Measurements from ENCODE around the gene FIZ1.

The FIZ1 gene, protein sequence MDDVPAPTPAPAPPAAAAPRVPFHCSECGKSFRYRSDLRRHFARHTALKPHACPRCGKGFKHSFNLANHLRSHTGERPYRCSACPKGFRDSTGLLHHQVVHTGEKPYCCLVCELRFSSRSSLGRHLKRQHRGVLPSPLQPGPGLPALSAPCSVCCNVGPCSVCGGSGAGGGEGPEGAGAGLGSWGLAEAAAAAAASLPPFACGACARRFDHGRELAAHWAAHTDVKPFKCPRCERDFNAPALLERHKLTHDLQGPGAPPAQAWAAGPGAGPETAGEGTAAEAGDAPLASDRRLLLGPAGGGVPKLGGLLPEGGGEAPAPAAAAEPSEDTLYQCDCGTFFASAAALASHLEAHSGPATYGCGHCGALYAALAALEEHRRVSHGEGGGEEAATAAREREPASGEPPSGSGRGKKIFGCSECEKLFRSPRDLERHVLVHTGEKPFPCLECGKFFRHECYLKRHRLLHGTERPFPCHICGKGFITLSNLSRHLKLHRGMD

GRCh38 chr19:55599468-55599841 lies at the start of gene FIZ1:
TSS of gene FIZ1 (minus strand) at chr19:55599517. CDS start at chr19:55597865, 1,652 bp downstream.
- DNase-seq (ENCODE audit: low spot score): peak; percentile 100

DNA sequence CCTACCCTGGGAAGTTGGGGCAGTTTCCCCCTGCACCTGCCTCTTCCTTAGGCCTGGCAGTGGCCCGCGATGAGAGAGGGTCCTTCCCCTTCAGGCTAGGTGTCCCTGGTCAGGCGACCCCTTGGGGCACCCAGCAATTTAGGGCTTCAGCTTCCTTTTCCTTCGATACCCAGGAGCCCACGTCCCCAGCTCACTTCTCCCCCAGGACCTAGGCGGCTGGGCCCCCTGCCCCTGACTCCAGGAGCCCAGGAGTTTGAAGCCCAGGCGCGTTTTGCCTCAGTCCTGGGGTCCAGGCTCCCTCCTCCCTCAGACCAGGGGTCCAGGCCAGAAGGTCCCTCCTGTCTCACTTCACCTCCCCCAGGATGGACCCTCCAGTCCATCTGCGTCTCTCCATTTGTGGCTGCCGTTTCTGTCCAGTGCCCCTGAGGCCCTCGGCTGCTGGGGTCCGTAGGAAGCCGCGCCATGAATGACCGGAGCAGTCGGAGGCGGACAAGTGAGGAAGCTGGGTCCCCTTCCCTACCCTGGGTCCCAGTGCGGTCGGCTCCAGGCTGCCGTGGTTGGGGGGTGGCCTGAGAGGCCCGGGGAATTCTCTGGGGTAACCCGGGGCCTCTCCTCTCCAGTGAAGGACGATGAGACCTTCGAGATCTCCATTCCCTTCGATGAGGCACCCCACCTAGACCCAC lies 49.4 kb upstream of the FIZ1 start:
- DNase-seq (ENCODE audit: low spot score): no peak

DNA sequence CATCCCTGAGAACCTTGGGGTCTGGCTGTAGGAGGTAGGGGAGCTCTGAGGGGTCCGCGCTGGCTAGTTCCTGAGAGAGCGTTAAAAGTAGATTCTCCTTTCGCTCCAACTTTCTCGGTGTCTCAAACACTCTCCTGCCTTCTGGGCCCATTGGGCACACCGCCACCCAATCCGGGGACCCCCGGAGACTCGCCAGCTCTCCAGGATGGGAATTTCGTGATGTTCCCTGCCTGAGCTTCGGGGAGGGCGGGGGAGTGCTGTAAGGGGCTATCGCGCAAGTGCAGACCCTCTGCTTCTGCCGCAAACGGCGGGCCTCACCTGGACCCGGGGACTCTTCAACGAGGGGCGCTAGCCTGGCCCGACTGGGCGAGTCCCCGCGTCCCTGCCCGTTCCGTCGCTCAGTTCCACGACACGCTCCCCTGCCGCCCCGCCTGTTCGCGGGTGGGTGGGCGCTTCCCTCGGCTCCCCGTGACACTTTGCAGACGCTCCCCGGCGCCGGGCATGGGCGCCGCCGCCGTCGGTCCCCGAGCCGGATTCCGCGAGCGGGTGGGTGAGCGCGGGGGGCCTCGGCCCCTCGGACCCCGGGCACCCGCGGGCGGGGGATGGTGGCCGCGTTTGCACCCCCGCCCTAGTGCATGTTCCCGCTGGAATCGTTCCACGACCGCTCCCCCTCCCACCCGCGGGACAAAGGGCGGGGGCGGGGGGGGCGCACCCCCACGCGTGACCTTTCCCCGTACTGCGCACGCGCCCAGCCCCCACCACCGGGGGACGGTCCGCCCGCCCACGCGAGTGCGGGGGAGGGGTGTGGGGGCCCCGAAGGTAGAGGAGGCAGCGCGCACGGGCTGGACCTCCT lies 48.6 kb upstream of the FIZ1 start, which contains the start of gene CCDC106:
Gene CCDC106, plus strand, starts transcription at position 481 of the 853 bp plus-strand sequence. CDS start 835 bp downstream, outside the sequence.
- DNase-seq (ENCODE audit: low spot score): peak; percentile 59

DNA sequence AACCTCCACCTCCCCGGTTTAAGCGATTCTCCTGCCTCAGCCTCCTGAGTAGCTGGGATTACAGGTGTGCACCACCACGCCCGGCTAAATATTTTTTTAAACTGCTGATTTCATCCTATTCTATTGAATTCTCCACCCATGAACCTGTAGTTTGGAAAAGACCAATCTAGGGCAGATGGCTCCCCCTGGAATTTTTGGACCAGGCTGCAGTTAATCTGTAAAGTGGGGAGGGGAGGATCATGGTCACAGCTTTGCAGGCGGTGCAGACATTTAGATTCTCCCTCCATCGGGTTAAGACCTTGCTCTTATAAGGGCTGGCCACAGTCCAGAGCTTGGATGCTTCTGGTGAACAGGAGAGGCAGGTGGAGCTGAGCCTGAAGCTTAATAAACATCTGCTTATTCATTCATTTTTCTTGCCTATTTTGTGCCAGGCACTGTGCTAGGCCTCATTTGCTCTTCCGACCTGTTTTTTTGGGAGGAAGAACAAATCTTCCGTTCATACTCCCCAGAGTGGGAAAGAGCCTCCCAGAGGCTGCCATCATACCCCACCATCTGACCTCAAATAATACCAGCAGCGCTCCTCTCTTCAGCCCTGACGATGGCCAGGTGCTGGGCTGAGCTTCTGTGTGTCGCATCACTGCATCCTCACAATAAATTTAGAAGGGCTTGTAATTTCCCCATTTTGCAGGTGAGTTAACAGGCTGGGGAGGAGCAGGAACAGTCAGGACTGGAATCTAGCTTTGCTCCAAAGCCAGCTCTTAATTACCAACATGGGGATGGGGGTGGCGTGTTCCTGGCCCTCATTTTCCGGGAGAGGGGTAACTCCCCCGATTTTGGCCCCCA lies 47.8 kb upstream of the FIZ1 start:
- DNase-seq (ENCODE audit: low spot score): no peak

- DNase-seq (ENCODE audit: low spot score): no peak
Measured at GRCh38 chr19:55645512-55645881, 46.2 kb upstream of the FIZ1 start.

- no peak for DNase-seq (ENCODE audit: low spot score)
Measured at GRCh38 chr19:55644842-55645511, 45.7 kb upstream of the FIZ1 start.

GRCh38 chr19:55644191-55644833 lies 45.0 kb upstream of the FIZ1 start:
- DNase-seq (ENCODE audit: low spot score): no peak

DNA sequence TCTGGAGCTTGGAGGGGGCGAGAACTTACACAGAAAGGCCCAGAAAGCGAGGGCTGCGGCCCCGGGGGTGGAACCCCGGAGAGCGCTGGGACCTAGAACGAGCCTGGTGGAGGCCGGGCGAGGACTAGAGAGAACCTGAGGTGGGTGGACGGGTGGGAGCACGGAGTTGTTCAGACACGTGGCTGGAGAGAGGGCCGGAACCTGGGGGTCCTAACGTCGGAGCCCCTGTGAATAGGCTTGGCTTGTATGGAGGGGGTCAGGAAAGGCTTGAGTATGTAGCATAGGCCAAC lies 44.5 kb upstream of the FIZ1 start:
- DNase-seq (ENCODE audit: low spot score): no peak

DNA sequence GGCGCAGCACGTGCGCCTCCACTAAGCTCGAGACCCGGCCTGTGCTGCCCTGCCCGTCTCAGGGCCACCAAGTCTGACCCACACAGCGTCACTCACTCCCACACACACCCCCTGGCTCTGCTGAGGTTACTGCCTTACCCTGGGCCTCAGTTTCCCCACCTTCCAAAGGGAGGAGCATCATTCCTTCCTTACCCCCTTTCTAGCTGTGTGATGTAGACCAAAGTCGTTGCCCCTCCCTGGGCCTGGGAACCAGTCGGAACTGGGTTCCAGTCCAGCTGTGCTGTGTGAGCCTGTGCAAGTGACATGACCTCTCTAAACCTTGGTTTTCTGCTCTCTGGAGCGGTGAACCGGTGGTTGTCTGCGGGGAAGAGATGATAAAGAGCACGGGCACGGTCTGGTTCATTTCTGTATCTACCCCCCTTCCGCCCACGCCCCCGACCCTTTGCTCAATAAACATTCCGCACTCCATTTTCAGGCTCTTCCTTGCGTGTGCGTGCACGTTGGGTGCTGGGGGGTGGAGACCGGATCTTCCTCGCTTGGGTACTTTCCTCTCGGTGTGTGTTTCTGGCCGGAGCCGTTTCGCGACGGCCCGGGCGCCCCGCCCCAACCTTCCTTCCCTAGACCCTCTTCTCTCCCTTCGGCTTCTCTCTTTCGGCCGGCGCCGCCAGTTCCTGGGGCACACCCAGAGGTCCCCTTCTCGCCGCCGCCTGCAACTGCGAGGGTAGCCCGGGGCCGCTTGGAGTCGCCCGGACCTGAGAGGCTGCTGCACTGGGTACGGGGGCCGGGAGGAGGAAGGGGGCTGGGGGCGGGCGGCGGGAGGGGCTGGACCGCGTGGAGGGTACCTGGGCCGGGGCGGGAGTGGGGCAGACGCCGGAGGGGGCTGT lies 43.9 kb upstream of the FIZ1 start, which contains the start of gene ZNF581:
Gene ZNF581, plus strand, starts transcription at position 647 of the 884 bp plus-strand sequence. CDS start 923 bp downstream, outside the sequence.
- peak; percentile 58 for DNase-seq (ENCODE audit: low spot score)

DNA sequence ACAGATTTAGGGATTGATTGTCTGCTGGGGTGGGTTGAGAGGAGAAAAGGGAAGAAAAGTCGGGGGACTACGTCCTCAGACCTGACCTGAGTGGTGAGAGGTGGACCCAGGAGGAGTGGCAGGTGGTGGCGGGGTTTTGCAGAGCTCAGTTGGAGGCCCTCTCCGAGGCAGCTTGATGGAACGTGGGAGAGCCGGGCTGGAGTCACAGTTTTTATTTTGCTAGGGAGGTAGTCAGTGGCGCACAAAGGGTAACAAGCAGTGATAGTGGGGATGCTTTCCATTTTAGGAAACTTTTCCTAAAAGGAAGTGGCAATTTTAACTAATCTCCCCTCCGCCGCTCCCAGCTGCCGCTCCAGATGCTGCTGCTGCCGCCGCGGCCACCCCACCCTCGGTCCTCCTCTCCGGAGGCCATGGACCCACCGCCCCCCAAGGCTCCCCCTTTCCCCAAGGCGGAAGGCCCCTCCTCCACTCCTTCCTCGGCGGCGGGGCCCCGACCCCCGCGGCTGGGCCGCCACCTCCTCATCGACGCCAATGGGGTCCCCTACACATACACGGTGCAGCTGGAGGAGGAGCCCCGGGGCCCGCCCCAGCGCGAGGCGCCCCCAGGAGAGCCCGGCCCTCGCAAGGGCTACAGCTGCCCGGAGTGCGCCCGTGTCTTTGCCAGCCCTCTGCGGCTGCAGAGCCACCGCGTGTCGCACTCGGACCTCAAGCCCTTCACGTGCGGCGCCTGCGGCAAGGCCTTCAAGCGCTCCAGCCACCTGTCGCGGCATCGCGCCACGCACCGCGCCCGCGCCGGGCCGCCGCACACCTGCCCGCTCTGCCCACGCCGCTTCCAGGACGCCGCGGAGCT lies 43.1 kb upstream of the FIZ1 start:
- no peak for DNase-seq (ENCODE audit: low spot score)

DNA sequence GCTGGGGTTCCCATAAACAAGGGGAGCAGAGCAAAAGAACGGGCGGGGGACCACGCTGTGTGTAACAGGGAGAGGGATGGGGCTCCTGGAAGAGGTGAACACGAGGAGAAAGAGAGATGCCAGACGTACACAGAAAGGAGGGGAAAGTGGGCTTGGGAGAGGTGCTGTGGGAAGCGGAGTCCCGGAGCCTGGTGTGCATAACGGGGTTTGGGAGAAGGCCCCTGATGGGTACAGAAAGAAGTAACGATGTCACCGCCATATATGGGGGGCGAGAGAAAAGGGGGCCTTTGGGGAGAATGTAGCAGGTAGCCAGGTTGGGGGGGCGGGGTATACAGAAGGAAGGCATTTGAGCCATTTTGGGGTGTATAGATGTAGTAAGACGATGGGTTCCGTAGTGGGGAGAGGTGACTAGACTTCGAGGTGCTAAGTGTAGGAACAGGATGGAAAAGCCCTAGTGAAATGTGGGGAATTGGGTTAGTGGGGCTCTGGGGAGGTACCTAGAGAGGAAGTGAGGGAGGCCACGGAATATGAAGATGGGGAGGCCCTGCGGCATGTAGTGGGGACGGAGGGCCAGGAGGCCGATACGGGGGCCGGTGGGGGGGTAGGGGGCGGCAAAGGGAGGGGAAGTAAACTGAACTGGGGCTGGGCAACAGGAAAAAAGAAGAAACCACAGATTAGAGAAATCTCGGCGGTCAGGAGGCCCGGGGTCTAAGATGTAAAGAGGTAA lies 42.3 kb upstream of the FIZ1 start:
- no peak for DNase-seq (ENCODE audit: low spot score)

- DNase-seq (ENCODE audit: low spot score): peak; percentile 48
Measured at GRCh38 chr19:55640577-55641425, 41.5 kb upstream of the FIZ1 start, which contains the start of gene ZNF580. TSS of gene ZNF580 (plus strand) at chr19:55641002. CDS start at chr19:55642509, 1,507 bp downstream.

DNA sequence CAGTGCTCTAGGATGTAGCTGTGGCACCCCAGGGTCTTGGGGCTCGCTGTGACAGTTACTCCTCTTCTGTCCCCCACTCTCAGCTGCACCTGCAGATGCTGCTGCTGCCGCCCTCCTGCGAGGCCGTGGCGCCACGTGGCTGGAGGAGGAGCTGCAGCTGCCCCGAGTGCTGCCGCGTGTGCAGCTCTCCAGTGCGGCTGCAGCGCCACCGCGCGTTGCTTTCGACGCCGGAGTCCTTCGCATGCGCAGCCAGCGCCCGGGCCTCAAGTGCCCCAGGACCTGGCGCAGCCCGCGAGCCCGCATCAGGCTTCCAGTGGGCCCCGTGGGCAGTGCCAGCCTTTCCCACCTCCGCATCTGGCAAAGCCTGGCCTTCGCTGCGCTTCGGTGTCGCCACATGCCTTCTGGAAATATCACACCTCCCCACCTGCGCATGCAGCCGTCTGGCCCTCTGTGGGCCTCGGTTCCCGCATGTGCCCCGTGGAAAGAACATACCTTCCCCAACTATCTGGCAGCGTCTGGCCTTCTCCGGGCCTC lies 40.8 kb upstream of the FIZ1 start:
- DNase-seq (ENCODE audit: low spot score): peak; percentile 46

- no peak for DNase-seq (ENCODE audit: low spot score)
Measured at GRCh38 chr19:55638864-55639359, 39.6 kb upstream of the FIZ1 start.

DNA sequence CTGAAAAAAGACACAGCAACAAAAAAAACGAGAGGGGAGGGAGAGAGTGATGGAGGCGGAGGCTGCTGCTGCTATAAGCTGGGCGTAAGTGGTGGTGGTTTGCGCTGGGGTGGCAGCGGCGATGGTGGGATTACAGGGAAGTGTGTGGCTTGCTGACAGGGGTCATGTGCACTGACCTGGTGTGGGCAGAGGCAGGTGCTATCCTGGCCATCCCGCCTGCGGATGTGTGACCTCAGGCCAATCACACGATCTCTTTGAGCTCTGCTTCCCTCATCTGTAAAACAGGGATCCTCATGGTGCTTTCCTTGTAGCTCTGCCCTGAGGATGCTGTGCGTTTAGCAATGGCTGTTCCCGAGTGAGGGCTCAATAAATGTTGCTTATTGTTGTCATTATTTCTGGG lies 38.2 kb upstream of the FIZ1 start:
- DNase-seq (ENCODE audit: low spot score): no peak

DNA sequence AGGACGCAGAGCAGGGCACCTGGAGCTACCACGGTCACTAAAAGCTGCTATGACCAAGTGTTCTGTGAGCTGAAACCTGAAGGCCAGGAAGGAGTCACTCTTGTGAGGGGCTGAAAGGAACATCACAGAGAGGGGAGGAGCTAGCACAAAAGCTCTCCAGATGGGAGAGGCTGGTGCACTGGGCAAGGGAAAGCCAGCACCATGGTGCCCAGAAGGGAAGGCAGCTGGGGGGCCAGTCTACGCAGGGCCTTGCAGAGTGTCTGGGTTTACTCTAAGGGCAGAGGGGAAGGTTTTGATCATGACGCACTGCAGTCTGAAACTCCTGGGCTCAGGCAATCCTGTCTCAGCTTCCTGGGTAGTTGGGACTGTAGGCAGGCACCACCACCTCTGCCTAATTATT lies 37.4 kb upstream of the FIZ1 start:
- no peak for DNase-seq (ENCODE audit: low spot score)
